Measurements from ENCODE around the gene RASA3.
A peak's percentile ranks its signal among the peaks of the same experiment; 100 is the strongest.

The RASA3 gene

GRCh38 chr13:114124921-114125320, 7.5 kb downstream of the RASA3 start:
- H3K27ac ChIP-seq (ENCODE audit: low read length) = no peak overlapping the region
- peaks cover 47% of the 10 kb centered on the region for H3K4me1 ChIP-seq (ENCODE audit: control insufficient read depth, insufficient read depth, low read length)
- H3K27me3 ChIP-seq (ENCODE audit: control insufficient read depth in 1 of 2, insufficient read depth in 2 of 2, low read length in 2 of 2) = no peaks in the 10 kb centered on the region
- no peak overlapping the region for H3K9ac ChIP-seq (ENCODE audit: low read length in 2 of 2)
- H3K36me3 ChIP-seq (ENCODE audit: control insufficient read depth in 2 of 2, insufficient read depth in 2 of 2, low read length in 2 of 2) = no peaks in the 10 kb centered on the region
- H3K9me3 ChIP-seq (ENCODE audit: control insufficient read depth in 2 of 2, low read length in 2 of 2) = no peaks in the 10 kb centered on the region
- H3K4me3 ChIP-seq (ENCODE audit: low read length in 2 of 2) = no peak overlapping the region

GRCh38 chr13:114124431-114124830, 8.0 kb downstream of the RASA3 start:
- Histone ChIP-seq H3K9me3 (ENCODE audit: control insufficient read depth in 2 of 2, low read length in 2 of 2) (no peaks in the 10 kb centered on the region), H3K27ac (ENCODE audit: low read length) (no peak overlapping the region), H3K27me3 (ENCODE audit: control insufficient read depth in 1 of 2, insufficient read depth in 2 of 2, low read length in 2 of 2) (no peaks in the 10 kb centered on the region), H3K4me1 (ENCODE audit: control insufficient read depth, insufficient read depth, low read length) (peaks cover 43% of the 10 kb centered on the region), H3K36me3 (ENCODE audit: control insufficient read depth in 2 of 2, insufficient read depth in 2 of 2, low read length in 2 of 2) (no peaks in the 10 kb centered on the region), H3K9ac (ENCODE audit: low read length in 2 of 2) (no peak overlapping the region), H3K4me3 (ENCODE audit: low read length in 2 of 2) (no peak overlapping the region)

- no peak overlapping the region for H3K4me3 ChIP-seq (ENCODE audit: low read length in 2 of 2)
- no peaks in the 10 kb centered on the region for H3K9me3 ChIP-seq (ENCODE audit: control insufficient read depth in 2 of 2, low read length in 2 of 2)
- no peak overlapping the region for H3K9ac ChIP-seq (ENCODE audit: low read length in 2 of 2)
- H3K27ac ChIP-seq (ENCODE audit: low read length) = no peak overlapping the region
- H3K36me3 ChIP-seq (ENCODE audit: control insufficient read depth in 2 of 2, insufficient read depth in 2 of 2, low read length in 2 of 2) = no peaks in the 10 kb centered on the region
- H3K4me1 ChIP-seq (ENCODE audit: control insufficient read depth, insufficient read depth, low read length) = peaks cover 37% of the 10 kb centered on the region
- H3K27me3 ChIP-seq (ENCODE audit: control insufficient read depth in 1 of 2, insufficient read depth in 2 of 2, low read length in 2 of 2) = no peaks in the 10 kb centered on the region
These were observed 8.5 kb downstream of the RASA3 start for GRCh38 chr13:114123876-114124275.

GRCh38 chr13:114123448-114123847, 9.0 kb downstream of the RASA3 start:
- no peak overlapping the region for H3K9ac ChIP-seq (ENCODE audit: low read length in 2 of 2)
- no peak overlapping the region for H3K4me3 ChIP-seq (ENCODE audit: low read length in 2 of 2)
- no peaks in the 10 kb centered on the region for H3K36me3 ChIP-seq (ENCODE audit: control insufficient read depth in 2 of 2, insufficient read depth in 2 of 2, low read length in 2 of 2)
- H3K27me3 ChIP-seq (ENCODE audit: control insufficient read depth in 1 of 2, insufficient read depth in 2 of 2, low read length in 2 of 2) = no peaks in the 10 kb centered on the region
- no peak overlapping the region for H3K27ac ChIP-seq (ENCODE audit: low read length)
- peaks cover 36% of the 10 kb centered on the region for H3K4me1 ChIP-seq (ENCODE audit: control insufficient read depth, insufficient read depth, low read length)
- H3K9me3 ChIP-seq (ENCODE audit: control insufficient read depth in 2 of 2, low read length in 2 of 2) = no peaks in the 10 kb centered on the region

GRCh38 chr13:114122591-114123211, 9.7 kb downstream of the RASA3 start:
- Histone ChIP-seq H3K27me3 (ENCODE audit: control insufficient read depth in 1 of 2, insufficient read depth in 2 of 2, low read length in 2 of 2) (no peaks in the 10 kb centered on the region), H3K9me3 (ENCODE audit: control insufficient read depth in 2 of 2, low read length in 2 of 2) (no peaks in the 10 kb centered on the region), H3K4me1 (ENCODE audit: control insufficient read depth, insufficient read depth, low read length) (peaks cover 32% of the 10 kb centered on the region), H3K27ac (ENCODE audit: low read length) (no peak overlapping the region), H3K9ac (ENCODE audit: low read length in 2 of 2) (no peak overlapping the region), H3K36me3 (ENCODE audit: control insufficient read depth in 2 of 2, insufficient read depth in 2 of 2, low read length in 2 of 2) (no peaks in the 10 kb centered on the region), H3K4me3 (ENCODE audit: low read length in 2 of 2) (no peak overlapping the region)

GRCh38 chr13:114122127-114122511, 10.3 kb downstream of the RASA3 start:
- no peak overlapping the region for H3K9ac ChIP-seq (ENCODE audit: low read length in 2 of 2)
- H3K27ac ChIP-seq (ENCODE audit: low read length) = no peak overlapping the region
- H3K4me3 ChIP-seq (ENCODE audit: low read length in 2 of 2) = no peak overlapping the region
- no peaks in the 10 kb centered on the region for H3K36me3 ChIP-seq (ENCODE audit: control insufficient read depth in 2 of 2, insufficient read depth in 2 of 2, low read length in 2 of 2)
- no peaks in the 10 kb centered on the region for H3K9me3 ChIP-seq (ENCODE audit: control insufficient read depth in 2 of 2, low read length in 2 of 2)
- H3K4me1 ChIP-seq (ENCODE audit: control insufficient read depth, insufficient read depth, low read length) = peaks cover 26% of the 10 kb centered on the region
- H3K27me3 ChIP-seq (ENCODE audit: control insufficient read depth in 1 of 2, insufficient read depth in 2 of 2, low read length in 2 of 2) = no peaks in the 10 kb centered on the region

- Histone ChIP-seq H3K27ac (ENCODE audit: low read length) (no peak overlapping the region), H3K27me3 (ENCODE audit: control insufficient read depth in 1 of 2, insufficient read depth in 2 of 2, low read length in 2 of 2) (no peaks in the 10 kb centered on the region)
These were observed 10.8 kb downstream of the RASA3 start for GRCh38 chr13:114121496-114122126.

GRCh38 chr13:114121031-114121430, 11.4 kb downstream of the RASA3 start:
- Histone ChIP-seq H3K36me3 (ENCODE audit: control insufficient read depth in 2 of 2, insufficient read depth in 2 of 2, low read length in 2 of 2) (no peaks in the 10 kb centered on the region), H3K9me3 (ENCODE audit: control insufficient read depth in 2 of 2, low read length in 2 of 2) (no peaks in the 10 kb centered on the region), H3K4me1 (ENCODE audit: control insufficient read depth, insufficient read depth, low read length) (peaks cover 20% of the 10 kb centered on the region), H3K4me3 (ENCODE audit: low read length in 2 of 2) (no peak overlapping the region), H3K27me3 (ENCODE audit: control insufficient read depth in 1 of 2, insufficient read depth in 2 of 2, low read length in 2 of 2) (no peaks in the 10 kb centered on the region), H3K27ac (ENCODE audit: low read length) (peak overlapping the region; percentile 18), H3K9ac (ENCODE audit: low read length in 2 of 2) (no peak overlapping the region)

More at GRCh38 chr13:114121496-114122126, 10.8 kb downstream of the RASA3 start:
- H3K9ac ChIP-seq (ENCODE audit: low read length in 2 of 2) = no peak overlapping the region
- no peak overlapping the region for H3K4me3 ChIP-seq (ENCODE audit: low read length in 2 of 2)
- H3K9me3 ChIP-seq (ENCODE audit: control insufficient read depth in 2 of 2, low read length in 2 of 2) = no peaks in the 10 kb centered on the region
- H3K4me1 ChIP-seq (ENCODE audit: control insufficient read depth, insufficient read depth, low read length) = peaks cover 21% of the 10 kb centered on the region
- no peaks in the 10 kb centered on the region for H3K36me3 ChIP-seq (ENCODE audit: control insufficient read depth in 2 of 2, insufficient read depth in 2 of 2, low read length in 2 of 2)

- no peak overlapping the region for H3K4me3 ChIP-seq (ENCODE audit: low read length in 2 of 2)
These were observed 11.8 kb downstream of the RASA3 start for GRCh38 chr13:114120591-114121011.

GRCh38 chr13:114119196-114119595, 13.2 kb downstream of the RASA3 start:
- no peaks in the 10 kb centered on the region for H3K27me3 ChIP-seq (ENCODE audit: control insufficient read depth in 1 of 2, insufficient read depth in 2 of 2, low read length in 2 of 2)
- H3K4me3 ChIP-seq (ENCODE audit: low read length in 2 of 2) = peak overlapping the region in 1 of 2 donors; percentile 47
- no peaks in the 10 kb centered on the region for H3K9me3 ChIP-seq (ENCODE audit: control insufficient read depth in 2 of 2, low read length in 2 of 2)
- H3K27ac ChIP-seq (ENCODE audit: low read length) = no peak overlapping the region
- no peak overlapping the region for H3K9ac ChIP-seq (ENCODE audit: low read length in 2 of 2)
- peaks cover 20% of the 10 kb centered on the region for H3K4me1 ChIP-seq (ENCODE audit: control insufficient read depth, insufficient read depth, low read length)
- H3K36me3 ChIP-seq (ENCODE audit: control insufficient read depth in 2 of 2, insufficient read depth in 2 of 2, low read length in 2 of 2) = peaks cover 0 to 2% of the 10 kb centered on the region in 2 donors

More at GRCh38 chr13:114120591-114121011, 11.8 kb downstream of the RASA3 start:
- peaks cover 20% of the 10 kb centered on the region for H3K4me1 ChIP-seq (ENCODE audit: control insufficient read depth, insufficient read depth, low read length)
- H3K9me3 ChIP-seq (ENCODE audit: control insufficient read depth in 2 of 2, low read length in 2 of 2) = no peaks in the 10 kb centered on the region
- H3K27me3 ChIP-seq (ENCODE audit: control insufficient read depth in 1 of 2, insufficient read depth in 2 of 2, low read length in 2 of 2) = no peaks in the 10 kb centered on the region
- H3K36me3 ChIP-seq (ENCODE audit: control insufficient read depth in 2 of 2, insufficient read depth in 2 of 2, low read length in 2 of 2) = peaks cover 0 to under 1% of the 10 kb centered on the region in 2 donors
- peak overlapping the region; percentile 18 for H3K27ac ChIP-seq (ENCODE audit: low read length)
- H3K9ac ChIP-seq (ENCODE audit: low read length in 2 of 2) = no peak overlapping the region

- peak overlapping the region in 1 of 2 donors; percentile 22 for H3K4me3 ChIP-seq (ENCODE audit: low read length in 2 of 2)
- no peak overlapping the region for H3K9ac ChIP-seq (ENCODE audit: low read length in 2 of 2)
- peaks cover 0 to 2% of the 10 kb centered on the region in 2 donors for H3K36me3 ChIP-seq (ENCODE audit: control insufficient read depth in 2 of 2, insufficient read depth in 2 of 2, low read length in 2 of 2)
- H3K27me3 ChIP-seq (ENCODE audit: control insufficient read depth in 1 of 2, insufficient read depth in 2 of 2, low read length in 2 of 2) = no peaks in the 10 kb centered on the region
- peaks cover 20% of the 10 kb centered on the region for H3K4me1 ChIP-seq (ENCODE audit: control insufficient read depth, insufficient read depth, low read length)
- H3K27ac ChIP-seq (ENCODE audit: low read length) = peak overlapping the region; percentile 24
- H3K9me3 ChIP-seq (ENCODE audit: control insufficient read depth in 2 of 2, low read length in 2 of 2) = no peaks in the 10 kb centered on the region
These were observed 13.8 kb downstream of the RASA3 start for GRCh38 chr13:114118511-114119123.

Data from stomach smooth muscle (tissue), 2 donors.